ENCODE data around the gene PKLR. TPM values are rescaled to one million over a fixed set of nuclear protein-coding genes. Genes with fewer than 3 reads are reported as not detected.

The PKLR gene
- polyA plus RNA-seq, 2 donors, result 0.02 to 0.04 TPM

GRCh38 chr1:155320252-155320651 is 19.0 kb upstream of the PKLR start:
- Histone ChIP-seq H3K27me3 (ENCODE audit: control insufficient read depth in 1 of 2, insufficient read depth in 2 of 2, low read length in 2 of 2) (no peaks in the 10 kb centered on the region), H3K4me3 (ENCODE audit: low read depth in 1 of 2, low read length in 2 of 2) (peak overlapping the region; percentile 44 to 52), H3K4me1 (ENCODE audit: control insufficient read depth in 2 of 2, insufficient read depth in 2 of 2, low read length in 1 of 2) (peaks cover 2 to 12% of the 10 kb centered on the region in 2 donors), H3K9me3 (ENCODE audit: control insufficient read depth in 2 of 2, insufficient read depth in 1 of 2, low read depth in 1 of 2, low read length in 1 of 2) (no peaks in the 10 kb centered on the region), H3K27ac (ENCODE audit: low read depth in 2 of 2, low read length in 1 of 2) (peak overlapping the region; percentile 57 to 84), H3K36me3 (ENCODE audit: control insufficient read depth in 2 of 2, insufficient read depth in 2 of 2, low read length in 1 of 2) (peaks cover 0 to 13% of the 10 kb centered on the region in 2 donors)
- WGBS, 2 donors, result 30 to 36% methylated on average over 11 of the region's 11 CpGs

GRCh38 chr1:155319536-155319935 is 18.3 kb upstream of the PKLR start:
- H3K27ac ChIP-seq (ENCODE audit: low read depth in 2 of 2, low read length in 1 of 2), result no peak overlapping the region
- 74 to 89% methylated on average over 5 of the region's 5 CpGs for WGBS, 2 donors

GRCh38 chr1:155318082-155318481 is 16.8 kb upstream of the PKLR start:
- WGBS, 2 donors, result 93% methylated on average over 9 of the region's 9 CpGs
- H3K4me1 ChIP-seq (ENCODE audit: control insufficient read depth in 2 of 2, insufficient read depth in 2 of 2, low read length in 1 of 2), result peaks cover 2 to 15% of the 10 kb centered on the region in 2 donors
- no peaks in the 10 kb centered on the region for H3K27me3 ChIP-seq (ENCODE audit: control insufficient read depth in 1 of 2, insufficient read depth in 2 of 2, low read length in 2 of 2)
- no peaks in the 10 kb centered on the region for H3K9me3 ChIP-seq (ENCODE audit: control insufficient read depth in 2 of 2, insufficient read depth in 1 of 2, low read depth in 1 of 2, low read length in 1 of 2)
- peaks cover 0 to 20% of the 10 kb centered on the region in 2 donors for H3K36me3 ChIP-seq (ENCODE audit: control insufficient read depth in 2 of 2, insufficient read depth in 2 of 2, low read length in 1 of 2)
- H3K4me3 ChIP-seq (ENCODE audit: low read depth in 1 of 2, low read length in 2 of 2), result no peak overlapping the region
- no peak overlapping the region for H3K27ac ChIP-seq (ENCODE audit: low read depth in 2 of 2, low read length in 1 of 2)

More at GRCh38 chr1:155319536-155319935, 18.3 kb upstream of the PKLR start:
- Histone ChIP-seq H3K4me1 (ENCODE audit: control insufficient read depth in 2 of 2, insufficient read depth in 2 of 2, low read length in 1 of 2) (peaks cover 2 to 10% of the 10 kb centered on the region in 2 donors), H3K36me3 (ENCODE audit: control insufficient read depth in 2 of 2, insufficient read depth in 2 of 2, low read length in 1 of 2) (peaks cover 0 to 15% of the 10 kb centered on the region in 2 donors), H3K27me3 (ENCODE audit: control insufficient read depth in 1 of 2, insufficient read depth in 2 of 2, low read length in 2 of 2) (no peaks in the 10 kb centered on the region), H3K9me3 (ENCODE audit: control insufficient read depth in 2 of 2, insufficient read depth in 1 of 2, low read depth in 1 of 2, low read length in 1 of 2) (no peaks in the 10 kb centered on the region), H3K4me3 (ENCODE audit: low read depth in 1 of 2, low read length in 2 of 2) (no peak overlapping the region)

GRCh38 chr1:155316922-155317321 is 15.7 kb upstream of the PKLR start:
- Histone ChIP-seq H3K36me3 (ENCODE audit: control insufficient read depth in 2 of 2, insufficient read depth in 2 of 2, low read length in 1 of 2) (peaks cover 3 to 20% of the 10 kb centered on the region in 2 donors), H3K9me3 (ENCODE audit: control insufficient read depth in 2 of 2, insufficient read depth in 1 of 2, low read depth in 1 of 2, low read length in 1 of 2) (no peaks in the 10 kb centered on the region), H3K27me3 (ENCODE audit: control insufficient read depth in 1 of 2, insufficient read depth in 2 of 2, low read length in 2 of 2) (no peaks in the 10 kb centered on the region), H3K4me3 (ENCODE audit: low read depth in 1 of 2, low read length in 2 of 2) (no peak overlapping the region), H3K4me1 (ENCODE audit: control insufficient read depth in 2 of 2, insufficient read depth in 2 of 2, low read length in 1 of 2) (peaks cover 2 to 10% of the 10 kb centered on the region in 2 donors), H3K27ac (ENCODE audit: low read depth in 2 of 2, low read length in 1 of 2) (no peak overlapping the region)
- 89 to 92% methylated on average over 3 of the region's 3 CpGs for WGBS, 2 donors

GRCh38 chr1:155313261-155313660 is 12.0 kb upstream of the PKLR start:
- Histone ChIP-seq H3K4me3 (ENCODE audit: low read depth in 1 of 2, low read length in 2 of 2) (no peak overlapping the region), H3K4me1 (ENCODE audit: control insufficient read depth in 2 of 2, insufficient read depth in 2 of 2, low read length in 1 of 2) (peaks cover 3 to 8% of the 10 kb centered on the region in 2 donors), H3K36me3 (ENCODE audit: control insufficient read depth in 2 of 2, insufficient read depth in 2 of 2, low read length in 1 of 2) (peaks cover 3 to 13% of the 10 kb centered on the region in 2 donors), H3K27ac (ENCODE audit: low read depth in 2 of 2, low read length in 1 of 2) (peak overlapping the region in 1 of 2 donors; percentile 9), H3K9me3 (ENCODE audit: control insufficient read depth in 2 of 2, insufficient read depth in 1 of 2, low read depth in 1 of 2, low read length in 1 of 2) (no peaks in the 10 kb centered on the region), H3K27me3 (ENCODE audit: control insufficient read depth in 1 of 2, insufficient read depth in 2 of 2, low read length in 2 of 2) (no peaks in the 10 kb centered on the region)
- WGBS, 2 donors, result 71 to 80% methylated on average over 8 of the region's 8 CpGs

- Histone ChIP-seq H3K9me3 (ENCODE audit: control insufficient read depth in 2 of 2, insufficient read depth in 1 of 2, low read depth in 1 of 2, low read length in 1 of 2) (no peaks in the 10 kb centered on the region), H3K36me3 (ENCODE audit: control insufficient read depth in 2 of 2, insufficient read depth in 2 of 2, low read length in 1 of 2) (peaks cover 3 to 8% of the 10 kb centered on the region in 2 donors), H3K27me3 (ENCODE audit: control insufficient read depth in 1 of 2, insufficient read depth in 2 of 2, low read length in 2 of 2) (no peaks in the 10 kb centered on the region), H3K27ac (ENCODE audit: low read depth in 2 of 2, low read length in 1 of 2) (peak overlapping the region; percentile 82 to 94), H3K4me3 (ENCODE audit: low read depth in 1 of 2, low read length in 2 of 2) (peak overlapping the region; percentile 73 to 98), H3K4me1 (ENCODE audit: control insufficient read depth in 2 of 2, insufficient read depth in 2 of 2, low read length in 1 of 2) (peaks cover 3 to 13% of the 10 kb centered on the region in 2 donors)
- 8 to 9% methylated on average over 11 of the region's 11 CpGs for WGBS, 2 donors
Observed at GRCh38 chr1:155309423-155310021, 8.3 kb upstream of the PKLR start.

- H3K36me3 ChIP-seq (ENCODE audit: control insufficient read depth in 2 of 2, insufficient read depth in 2 of 2, low read length in 1 of 2), result peaks cover 3 to 8% of the 10 kb centered on the region in 2 donors
- no peaks in the 10 kb centered on the region for H3K27me3 ChIP-seq (ENCODE audit: control insufficient read depth in 1 of 2, insufficient read depth in 2 of 2, low read length in 2 of 2)
- 0% methylated on average over 51 of the region's 51 CpGs for WGBS, 2 donors
- peak within 1 kb of the TSS; percentile 86 to 94 for H3K27ac ChIP-seq (ENCODE audit: low read depth in 2 of 2, low read length in 1 of 2)
- no peaks in the 10 kb centered on the region for H3K9me3 ChIP-seq (ENCODE audit: control insufficient read depth in 2 of 2, insufficient read depth in 1 of 2, low read depth in 1 of 2, low read length in 1 of 2)
- H3K4me1 ChIP-seq (ENCODE audit: control insufficient read depth in 2 of 2, insufficient read depth in 2 of 2, low read length in 1 of 2), result peaks cover 3 to 13% of the 10 kb centered on the region in 2 donors
- H3K4me3 ChIP-seq (ENCODE audit: low read depth in 1 of 2, low read length in 2 of 2), result peak within 1 kb of the TSS; percentile 73 to 98
Observed at GRCh38 chr1:155308493-155309422, 7.5 kb upstream of the PKLR start, which contains the start of gene FDPS. FDPS (plus strand) TSS chr1:155308866; CDS start chr1:155309790, 924 bp downstream.

GRCh38 chr1:155307247-155307740 is 6.1 kb upstream of the PKLR start:
- no peak overlapping the region for H3K4me3 ChIP-seq (ENCODE audit: low read depth in 1 of 2, low read length in 2 of 2)
- peaks cover 3 to 9% of the 10 kb centered on the region in 2 donors for H3K4me1 ChIP-seq (ENCODE audit: control insufficient read depth in 2 of 2, insufficient read depth in 2 of 2, low read length in 1 of 2)
- H3K9me3 ChIP-seq (ENCODE audit: control insufficient read depth in 2 of 2, insufficient read depth in 1 of 2, low read depth in 1 of 2, low read length in 1 of 2), result no peaks in the 10 kb centered on the region
- H3K36me3 ChIP-seq (ENCODE audit: control insufficient read depth in 2 of 2, insufficient read depth in 2 of 2, low read length in 1 of 2), result peaks cover 0 to 4% of the 10 kb centered on the region in 2 donors
- no peak overlapping the region for H3K27ac ChIP-seq (ENCODE audit: low read depth in 2 of 2, low read length in 1 of 2)
- no peaks in the 10 kb centered on the region for H3K27me3 ChIP-seq (ENCODE audit: control insufficient read depth in 1 of 2, insufficient read depth in 2 of 2, low read length in 2 of 2)
- WGBS, 2 donors, result 60 to 66% methylated on average over 6 of the region's 6 CpGs

- WGBS, 2 donors, result 63 to 70% methylated on average over 7 of the region's 7 CpGs
- no peak overlapping the region for H3K4me3 ChIP-seq (ENCODE audit: low read depth in 1 of 2, low read length in 2 of 2)
- no peaks in the 10 kb centered on the region for H3K9me3 ChIP-seq (ENCODE audit: control insufficient read depth in 2 of 2, insufficient read depth in 1 of 2, low read depth in 1 of 2, low read length in 1 of 2)
- H3K36me3 ChIP-seq (ENCODE audit: control insufficient read depth in 2 of 2, insufficient read depth in 2 of 2, low read length in 1 of 2), result no peaks in the 10 kb centered on the region
- H3K27ac ChIP-seq (ENCODE audit: low read depth in 2 of 2, low read length in 1 of 2), result peak overlapping the region in 1 of 2 donors; percentile 5
- peaks cover 3 to 9% of the 10 kb centered on the region in 2 donors for H3K4me1 ChIP-seq (ENCODE audit: control insufficient read depth in 2 of 2, insufficient read depth in 2 of 2, low read length in 1 of 2)
- H3K27me3 ChIP-seq (ENCODE audit: control insufficient read depth in 1 of 2, insufficient read depth in 2 of 2, low read length in 2 of 2), result no peaks in the 10 kb centered on the region
Observed at GRCh38 chr1:155305881-155306391, 4.7 kb upstream of the PKLR start.
